SIG-M5 treated with dmso at 0.1 percent for 504 hours (cell line): Measurements from ENCODE around the gene PNPLA2.
A peak's percentile ranks its signal among the peaks of the same experiment; 100 is the strongest.

Experiments used
- DNase-seq: peaks from one replicate; lab custom pipeline; 2025; ENCODE audit not compliant: unreplicated experiment; lab: John Stamatoyannopoulos, UW

PNPLA2 gene

GRCh38 chr11:858053-858761 is 39.5 kb downstream of the PNPLA2 start:
- DNase-seq = no peak

DNA sequence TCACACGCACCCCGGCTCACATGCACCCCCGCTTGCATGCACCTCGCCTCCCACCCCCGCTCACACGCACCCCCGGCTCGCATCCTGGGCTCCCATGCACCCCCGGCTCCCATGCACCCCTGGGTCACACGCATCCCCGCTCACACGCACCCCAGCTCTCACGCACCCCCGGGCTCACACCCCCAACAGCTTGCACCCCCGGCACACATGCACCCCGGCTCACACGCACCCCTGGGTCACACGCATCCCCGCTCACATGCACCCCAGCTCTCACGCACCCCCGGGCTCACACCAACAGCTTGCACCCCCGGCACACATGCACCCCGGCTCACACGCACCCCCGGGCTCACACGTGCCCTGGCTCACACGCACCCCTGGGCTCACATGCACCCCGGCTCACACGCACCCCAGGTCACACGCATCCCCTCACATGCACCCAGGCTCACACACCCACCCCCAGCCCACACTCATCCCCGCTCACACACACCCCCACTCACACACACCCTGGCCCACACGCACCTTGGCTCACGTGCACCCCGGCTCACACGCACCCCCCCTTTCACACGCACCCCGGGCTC is 40.1 kb downstream of the PNPLA2 start:
- DNase-seq = no peak

- peak; percentile 48 for DNase-seq
These were observed 40.8 kb downstream of the PNPLA2 start for GRCh38 chr11:859394-860131.

- no peak for DNase-seq
These were observed 41.8 kb downstream of the PNPLA2 start for GRCh38 chr11:860234-861104.

DNA sequence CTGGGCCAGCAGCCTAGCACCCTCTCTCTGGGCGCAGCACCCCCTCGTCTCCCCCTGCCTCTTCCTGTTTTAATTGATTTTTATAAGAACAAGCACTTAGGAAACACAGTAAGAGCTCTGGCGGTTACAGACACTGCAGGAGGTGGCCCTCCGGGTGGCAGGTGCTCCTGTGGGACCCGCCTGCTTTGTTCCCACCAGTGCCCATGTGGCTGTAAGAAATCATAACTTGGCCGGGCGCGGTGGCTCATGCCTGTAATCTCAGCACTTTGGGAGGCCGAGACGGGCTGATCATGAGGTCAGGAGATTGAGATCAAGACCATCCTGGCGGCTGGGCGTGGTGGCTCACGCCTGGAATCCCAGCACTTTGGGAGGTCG is 42.4 kb downstream of the PNPLA2 start:
- no peak for DNase-seq

GRCh38 chr11:862081-862661 is 43.5 kb downstream of the PNPLA2 start:
- no peak for DNase-seq

- DNase-seq = no peak
These were observed 43.9 kb downstream of the PNPLA2 start for GRCh38 chr11:862696-863022.

DNA sequence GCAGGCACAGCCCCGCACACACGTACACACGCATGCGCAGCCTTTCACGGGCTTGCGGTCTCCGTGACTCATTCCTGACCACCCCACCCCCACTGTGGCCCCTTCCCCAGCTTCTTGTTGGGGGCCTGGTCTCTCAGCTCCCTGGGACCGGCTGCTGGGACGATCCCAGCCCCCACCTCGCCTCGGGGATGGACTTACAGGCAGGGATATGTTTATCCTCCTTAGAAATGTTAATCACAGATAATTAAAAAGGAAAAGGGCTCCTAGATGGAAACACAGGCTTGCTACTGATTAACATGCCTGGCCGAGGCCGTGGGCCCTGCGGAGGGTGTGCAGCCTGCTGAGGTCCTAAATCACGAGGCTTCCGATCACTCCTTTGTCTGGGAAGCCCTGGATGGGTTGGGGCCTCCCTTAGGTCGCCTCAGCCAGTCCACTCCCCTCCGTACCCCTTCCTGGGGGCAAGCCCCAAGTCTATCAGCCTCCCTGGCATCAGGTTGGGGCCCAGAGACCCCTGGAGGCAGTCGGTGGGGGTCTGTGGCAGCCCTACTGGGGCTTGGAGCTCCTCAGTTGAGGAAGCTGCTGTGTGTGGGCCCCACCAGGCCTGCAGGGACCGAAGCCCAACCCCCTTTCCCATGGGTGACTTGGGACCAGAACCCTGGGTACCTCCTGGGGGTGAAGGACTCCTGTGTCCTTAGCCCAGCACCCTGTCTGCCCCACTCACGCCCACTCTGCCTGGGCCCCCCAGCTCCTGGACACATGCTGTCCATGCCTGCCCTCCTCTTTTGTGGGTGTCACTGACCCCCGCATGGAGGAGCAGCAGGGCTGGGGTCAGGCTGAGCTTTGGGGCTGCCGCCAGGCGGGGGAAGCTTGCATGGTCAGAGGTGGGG is 44.6 kb downstream of the PNPLA2 start:
- DNase-seq = no peak

GRCh38 chr11:863910-864827 is 45.5 kb downstream of the PNPLA2 start:
- no peak for DNase-seq

GRCh38 chr11:864898-865297 is 46.2 kb downstream of the PNPLA2 start:
- DNase-seq = no peak

DNA sequence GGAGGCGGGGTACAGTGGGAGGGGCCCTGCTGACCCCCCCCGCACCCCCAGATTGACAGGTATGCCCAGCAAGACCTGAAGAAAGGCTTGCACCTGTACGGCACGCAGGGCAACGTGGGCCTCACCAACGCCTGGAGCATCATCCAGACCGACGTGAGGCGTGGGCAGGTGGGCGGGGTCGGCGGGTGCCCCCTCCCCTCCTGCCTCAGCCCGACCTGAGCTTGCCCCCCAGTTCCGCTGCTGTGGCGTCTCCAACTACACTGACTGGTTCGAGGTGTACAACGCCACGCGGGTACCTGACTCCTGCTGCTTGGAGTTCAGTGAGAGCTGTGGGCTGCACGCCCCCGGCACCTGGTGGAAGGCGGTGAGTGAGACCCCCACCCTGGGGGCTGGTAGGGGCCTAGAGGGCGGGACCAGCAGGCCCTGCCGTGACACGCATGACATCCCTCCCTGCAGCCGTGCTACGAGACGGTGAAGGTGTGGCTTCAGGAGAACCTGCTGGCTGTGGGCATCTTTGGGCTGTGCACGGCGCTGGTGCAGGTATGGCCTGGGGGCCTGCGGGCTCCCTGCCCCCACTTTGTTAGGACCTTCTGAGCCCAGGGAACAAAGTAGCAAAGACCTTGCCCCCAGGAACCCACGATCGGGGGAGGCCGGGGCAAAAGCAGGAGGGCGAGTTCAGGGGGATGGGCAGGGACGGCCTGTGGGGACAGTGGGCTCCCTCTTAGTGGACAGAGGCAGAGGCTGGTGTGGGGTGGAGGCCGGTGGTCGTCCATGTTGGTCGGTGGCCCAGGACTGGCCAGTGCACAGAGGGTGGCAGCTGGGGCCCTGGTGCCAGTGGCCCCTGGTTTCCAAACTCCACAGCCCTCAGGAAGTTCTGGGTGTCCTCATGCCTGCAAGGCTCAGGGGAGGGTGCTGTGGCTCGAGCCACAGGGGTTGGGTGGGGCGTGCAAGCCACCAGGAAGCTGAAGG is 47.0 kb downstream of the PNPLA2 start:
- no peak for DNase-seq

- no peak for DNase-seq
These were observed 47.8 kb downstream of the PNPLA2 start for GRCh38 chr11:866481-866880.

- DNase-seq = no peak
These were observed 49.2 kb downstream of the PNPLA2 start for GRCh38 chr11:867856-868358.

- DNase-seq = no peak
These were observed 49.7 kb downstream of the PNPLA2 start for GRCh38 chr11:868394-868793.

DNA sequence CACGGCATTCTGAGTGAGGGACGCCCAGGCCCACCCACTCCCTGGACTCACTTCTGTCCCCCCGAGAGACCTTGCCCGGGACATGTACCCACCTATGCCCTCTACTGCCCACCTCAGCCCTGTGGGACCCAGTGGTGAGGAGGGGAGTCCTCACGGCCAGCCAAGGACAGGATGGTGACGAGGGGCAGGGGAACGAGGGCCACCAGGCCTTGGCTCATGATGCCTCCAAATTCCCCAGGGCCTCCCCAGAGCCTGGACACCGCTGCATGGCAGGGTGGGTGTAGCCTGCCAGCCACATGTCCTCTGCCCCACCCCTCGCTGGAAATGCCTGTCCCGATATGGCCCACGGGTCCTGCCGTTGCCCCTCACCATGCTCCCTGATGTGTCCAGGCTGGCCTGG is 50.1 kb downstream of the PNPLA2 start:
- DNase-seq = no peak

GRCh38 chr11:869399-870126 is 50.8 kb downstream of the PNPLA2 start:
- no peak for DNase-seq

DNA sequence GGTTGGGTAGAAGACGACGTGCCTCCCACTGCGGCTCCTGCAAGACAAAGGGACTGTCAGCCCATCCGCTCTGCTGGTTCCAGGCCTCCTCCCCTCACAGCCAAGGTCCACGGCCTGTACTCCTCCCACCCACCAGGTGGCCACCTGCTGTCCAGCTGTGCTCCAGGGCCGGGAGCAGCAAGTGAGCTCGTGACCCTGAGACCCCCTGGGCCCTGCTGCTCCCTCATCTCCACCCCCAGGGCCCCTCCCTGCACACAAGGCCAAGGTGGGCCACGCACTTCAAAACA is 51.4 kb downstream of the PNPLA2 start:
- DNase-seq = no peak
